ENCODE data around the gene PCSK4.
"Not testable (repeated sequence)": the region's sequence is repeated elsewhere in the genome, so short reads cannot be mapped to it uniquely, and the experiment has no call there.

PCSK4 gene

GRCh38 chr19:1522061-1522460 lies 31.9 kb upstream of the PCSK4 start:
- DNase-seq (ENCODE audit: low read depth): no peak

- DNase-seq (ENCODE audit: low read depth): no peak
These were observed 31.5 kb upstream of the PCSK4 start for GRCh38 chr19:1521636-1522035.

- no peak for DNase-seq (ENCODE audit: low read depth)
These were observed 30.1 kb upstream of the PCSK4 start for GRCh38 chr19:1520203-1520780.

GRCh38 chr19:1519802-1520201 lies 29.7 kb upstream of the PCSK4 start:
- DNase-seq (ENCODE audit: low read depth): not testable (repeated sequence)

- no peak for DNase-seq (ENCODE audit: low read depth)
These were observed 28.3 kb upstream of the PCSK4 start for GRCh38 chr19:1518471-1518870.

- no peak for DNase-seq (ENCODE audit: low read depth)
These were observed 26.2 kb upstream of the PCSK4 start for GRCh38 chr19:1516395-1516753.

GRCh38 chr19:1514986-1515721 lies 25.0 kb upstream of the PCSK4 start:
- DNase-seq (ENCODE audit: low read depth): no peak

GRCh38 chr19:1514295-1514661 lies 24.1 kb upstream of the PCSK4 start:
- DNase-seq (ENCODE audit: low read depth): no peak

- DNase-seq (ENCODE audit: low read depth): peak; percentile 47
These were observed 23.5 kb upstream of the PCSK4 start for GRCh38 chr19:1513499-1514294.

GRCh38 chr19:1512671-1513498 lies 22.7 kb upstream of the PCSK4 start, which contains the start of gene ADAMTSL5:
ADAMTSL5 (minus strand) TSS chr19:1513019; CDS start chr19:1510943, 2,076 bp downstream.
- peak; percentile 40 for DNase-seq (ENCODE audit: low read depth)

- no peak for DNase-seq (ENCODE audit: low read depth)
These were observed 21.5 kb upstream of the PCSK4 start for GRCh38 chr19:1511318-1512317.

GRCh38 chr19:1510807-1511206 lies 20.7 kb upstream of the PCSK4 start:
- DNase-seq (ENCODE audit: low read depth): no peak

GRCh38 chr19:1510442-1510806 lies 20.3 kb upstream of the PCSK4 start:
- DNase-seq (ENCODE audit: low read depth): no peak

GRCh38 chr19:1509602-1510441 lies 19.7 kb upstream of the PCSK4 start:
- DNase-seq (ENCODE audit: low read depth): no peak

- no peak for DNase-seq (ENCODE audit: low read depth)
These were observed 18.3 kb upstream of the PCSK4 start for GRCh38 chr19:1508507-1508856.

- peak; percentile 84 for DNase-seq (ENCODE audit: low read depth)
These were observed 17.8 kb upstream of the PCSK4 start for GRCh38 chr19:1507763-1508506.

GRCh38 chr19:1507192-1507660 lies 17.1 kb upstream of the PCSK4 start:
- DNase-seq (ENCODE audit: low read depth): no peak

- DNase-seq (ENCODE audit: low read depth): no peak
These were observed 16.1 kb upstream of the PCSK4 start for GRCh38 chr19:1505991-1506881.

Data from activated gamma-delta T cell treated with anti-CD3 and anti-CD28 coated beads, Interleukin-2, amount 50 U/mL, for 16 hours (primary cell).